Measurements from ENCODE around the gene TFB1M.
"Not testable (repeated sequence)": the region's sequence is repeated elsewhere in the genome, so short reads cannot be mapped to it uniquely, and the experiment has no call there.

Gene TFB1M

DNA sequence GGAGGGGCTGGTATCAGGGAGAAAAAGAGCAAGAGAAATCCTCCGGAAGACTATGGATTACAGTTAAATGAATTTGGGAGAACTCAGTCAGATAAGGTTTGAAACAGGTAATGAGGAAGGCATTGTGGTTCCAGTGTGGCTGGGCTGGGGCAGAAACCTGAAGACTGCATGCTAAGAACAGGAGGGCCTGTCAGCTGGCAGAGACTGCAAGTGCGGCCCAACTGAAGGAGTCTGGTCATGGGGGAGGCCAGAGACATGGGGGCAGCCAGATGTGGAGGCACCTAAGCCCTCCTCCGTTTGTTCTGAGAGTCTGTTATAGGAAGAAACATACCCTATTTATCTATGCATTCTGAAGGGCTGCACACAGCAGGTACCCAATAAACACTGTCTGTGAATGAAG, 16.6 kb downstream of the TFB1M start:
- DNase-seq, result no peak

- DNase-seq, result no peak
Observed at GRCh38 chr6:155292711-155293110, 21.6 kb downstream of the TFB1M start.

DNA sequence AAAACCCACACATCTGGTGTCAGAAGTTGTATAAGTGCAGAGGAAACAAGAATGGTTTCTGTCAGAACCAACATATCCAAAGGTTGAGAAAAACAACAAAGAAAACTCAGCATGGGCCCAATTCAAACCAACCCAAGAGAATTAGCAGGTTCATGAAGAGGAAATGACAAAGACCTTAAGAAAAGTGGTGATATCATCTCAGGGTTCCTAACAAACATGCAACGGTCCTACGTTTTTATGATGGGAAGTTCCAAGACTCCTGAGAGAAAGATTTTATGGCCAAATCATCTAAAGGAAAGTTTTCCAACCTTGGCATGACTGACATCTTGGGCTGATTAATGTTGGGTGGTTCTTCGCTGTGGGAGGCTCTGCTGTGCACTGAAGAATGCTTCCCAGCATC, 23.0 kb downstream of the TFB1M start:
- no peak for DNase-seq

GRCh38 chr6:155290491-155290890, 23.8 kb downstream of the TFB1M start:
- DNase-seq, result no peak

DNA sequence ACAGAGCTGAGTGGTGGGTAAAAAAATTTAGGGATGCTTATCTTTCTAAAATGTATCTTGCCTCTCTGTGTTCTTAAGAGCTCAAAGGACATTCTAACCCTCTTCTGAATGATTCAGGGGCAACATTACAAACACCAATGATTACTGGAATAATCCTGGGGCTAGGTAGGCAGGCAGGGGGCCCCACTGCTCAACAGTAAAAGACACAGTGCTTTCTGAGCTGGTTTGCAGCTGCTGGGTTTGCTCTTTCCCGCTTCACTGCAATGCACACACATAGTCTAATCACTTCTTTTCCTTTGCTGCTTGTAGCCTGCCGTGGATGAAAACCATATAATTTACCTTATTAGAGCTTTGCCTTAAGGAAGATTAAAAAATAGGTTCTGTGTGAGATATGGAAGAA, 26.5 kb downstream of the TFB1M start:
- DNase-seq, result no peak

DNA sequence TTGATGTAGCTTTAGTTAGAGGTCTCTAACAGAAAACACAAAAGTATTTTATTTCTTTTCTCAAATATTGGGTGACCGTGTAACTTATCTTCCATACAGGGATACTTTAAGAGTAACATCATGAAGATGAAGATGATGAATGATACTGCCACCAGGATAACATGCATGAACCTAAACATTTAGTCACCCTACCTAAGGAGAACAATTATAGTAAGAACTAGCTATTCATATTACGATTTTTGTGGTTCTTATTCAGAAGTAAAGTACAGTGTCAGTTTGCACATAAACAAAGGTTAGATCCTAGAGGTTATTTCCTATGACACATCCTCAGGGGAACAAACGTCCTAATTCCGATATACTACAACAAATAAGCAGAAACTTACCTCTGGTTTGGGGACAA, 29.5 kb downstream of the TFB1M start:
- no peak for DNase-seq

DNA sequence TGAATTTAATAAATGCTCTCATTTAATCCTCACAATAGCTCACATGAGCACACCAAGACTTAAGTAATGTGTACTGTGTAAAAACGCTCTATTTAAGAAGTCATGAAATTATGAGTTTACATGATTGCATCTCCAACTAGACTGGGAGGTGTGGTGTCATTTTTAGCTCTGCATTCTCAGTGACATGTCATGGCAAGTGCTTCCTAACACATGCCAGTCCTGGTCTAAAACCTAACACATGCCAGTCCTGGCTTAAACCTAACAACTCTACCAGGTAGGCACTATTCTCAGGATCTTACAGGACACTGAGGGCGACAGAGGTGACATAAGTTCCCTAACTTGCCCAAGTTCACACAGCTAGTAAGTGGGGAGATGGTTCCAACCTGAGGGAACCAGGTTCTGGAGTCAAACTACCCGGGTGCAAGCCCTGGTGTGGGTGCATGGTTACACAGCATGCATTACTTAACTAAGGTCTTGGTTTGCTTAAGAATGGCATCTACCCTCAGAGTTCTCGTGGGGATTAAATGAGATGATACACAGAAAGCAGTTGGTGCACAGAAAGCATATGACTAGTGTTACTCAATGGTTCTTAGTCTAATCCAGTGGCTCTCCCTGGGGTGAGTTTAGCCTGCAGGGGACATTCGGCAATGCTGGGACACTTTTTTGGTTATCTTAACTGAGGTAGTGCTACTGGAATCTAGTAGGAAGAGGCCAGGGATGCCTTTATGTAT, 35.8 kb downstream of the TFB1M start:
- no peak for DNase-seq

- no peak for DNase-seq
Observed at GRCh38 chr6:155276638-155277037, 37.6 kb downstream of the TFB1M start.

DNA sequence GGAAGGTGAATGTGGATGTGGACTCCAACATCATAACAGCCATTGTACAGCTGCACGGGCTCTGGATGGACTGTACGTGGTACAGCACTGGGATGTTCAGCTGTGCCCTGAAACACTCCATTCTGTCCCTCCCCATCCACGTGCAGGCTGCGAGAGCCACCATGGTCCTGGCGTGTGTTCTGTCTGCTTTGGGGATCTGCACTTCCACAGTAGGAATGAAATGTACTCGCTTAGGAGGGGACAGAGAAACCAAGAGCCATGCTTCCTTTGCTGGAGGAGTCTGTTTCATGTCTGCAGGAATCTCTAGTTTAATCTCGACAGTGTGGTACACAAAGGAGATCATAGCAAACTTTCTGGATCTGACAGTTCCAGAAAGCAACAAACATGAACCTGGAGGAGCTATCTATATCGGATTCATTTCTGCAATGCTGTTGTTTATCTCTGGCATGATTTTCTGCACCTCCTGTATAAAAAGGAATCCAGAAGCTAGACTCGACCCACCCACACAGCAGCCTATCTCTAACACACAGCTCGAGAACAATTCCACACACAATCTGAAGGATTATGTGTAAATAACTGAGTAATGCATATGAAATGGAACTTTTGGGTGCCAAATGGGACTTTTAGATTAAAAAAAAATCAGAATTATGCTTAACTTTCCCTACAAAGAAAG, 38.3 kb downstream of the TFB1M start:
- DNase-seq, result no peak

DNA sequence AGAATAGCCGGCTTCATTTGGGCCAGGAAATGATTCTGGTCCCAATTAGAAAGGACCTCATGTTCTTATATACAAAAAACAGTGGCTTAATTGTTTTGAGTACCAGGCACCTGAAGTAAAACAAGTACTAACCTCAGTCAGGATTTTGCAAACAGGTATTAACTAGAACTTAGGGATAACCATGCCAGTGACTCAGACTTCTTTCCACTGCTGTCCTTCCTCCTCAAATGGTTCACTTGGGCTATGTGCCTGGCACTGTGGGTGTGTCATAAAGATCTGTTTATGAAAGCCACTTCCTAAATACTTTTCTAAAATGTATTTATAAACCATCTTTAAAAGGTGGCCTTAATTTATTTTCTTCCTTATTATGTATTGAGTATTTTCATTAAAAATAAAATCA, 39.8 kb downstream of the TFB1M start:
- DNase-seq, result no peak

DNA sequence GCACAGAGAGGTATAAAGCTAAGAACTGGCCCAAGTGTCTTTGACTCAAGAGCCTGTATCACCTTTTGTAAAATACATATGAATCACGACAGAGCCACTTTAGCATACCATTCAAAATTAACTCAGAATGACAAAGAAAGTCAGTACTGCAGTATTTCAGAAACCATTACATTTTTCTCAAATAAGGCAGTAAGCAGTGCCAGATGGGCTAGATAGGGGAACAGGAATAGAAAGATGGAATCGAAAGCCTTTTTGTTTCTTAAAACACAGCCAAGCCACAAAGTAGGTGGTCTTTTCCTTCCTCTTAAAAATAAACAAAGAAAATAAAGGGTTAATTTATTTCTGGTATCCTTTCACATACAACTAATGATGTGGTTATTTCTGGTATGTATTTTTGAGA, 40.2 kb downstream of the TFB1M start:
- no peak for DNase-seq

- no peak for DNase-seq
Observed at GRCh38 chr6:155273431-155273830, 40.9 kb downstream of the TFB1M start.

- no peak for DNase-seq
Observed at GRCh38 chr6:155272353-155273232, 41.7 kb downstream of the TFB1M start.

DNA sequence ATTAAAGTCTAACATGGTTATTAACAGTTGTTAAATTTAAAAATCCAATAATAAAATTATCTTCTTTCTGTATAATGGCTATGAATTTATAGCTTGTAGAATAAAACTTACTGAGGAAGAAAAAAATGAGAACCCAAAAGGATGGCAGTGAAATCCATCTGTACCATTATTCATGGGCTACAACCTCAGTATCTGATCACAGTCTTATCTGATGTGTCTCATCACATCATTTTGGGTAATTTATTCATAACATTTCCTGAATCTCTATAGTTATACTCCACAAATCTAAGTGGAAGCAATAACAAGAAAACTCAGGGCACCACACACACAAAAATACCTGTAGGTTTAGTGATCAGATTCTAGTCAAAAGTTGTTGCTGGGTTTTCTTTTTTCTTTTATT, 43.1 kb downstream of the TFB1M start:
- DNase-seq, result no peak

DNA sequence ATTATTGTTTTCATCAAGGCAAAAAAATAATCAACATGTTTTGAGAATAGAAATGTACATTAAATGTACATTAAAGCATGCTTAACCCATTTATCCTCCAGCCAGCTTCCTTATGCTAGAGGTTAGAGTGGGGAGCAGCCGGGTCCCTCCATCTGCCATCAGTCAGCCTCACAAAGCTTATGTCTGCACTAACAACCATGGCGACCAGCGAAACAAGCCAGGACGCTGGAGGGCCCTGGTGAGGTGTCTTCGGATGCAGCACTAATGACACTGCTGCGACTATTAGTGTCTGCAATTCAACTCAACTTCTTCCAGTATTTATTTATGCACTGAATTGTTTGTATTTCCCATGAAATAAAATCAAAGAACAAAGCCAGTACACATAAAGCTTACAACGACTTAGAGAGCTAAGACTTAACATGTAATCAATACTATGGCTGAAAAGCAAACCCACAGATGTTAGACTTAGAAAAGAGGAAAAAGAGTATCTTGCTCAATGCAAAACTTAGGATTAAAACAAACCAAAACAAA, 43.7 kb downstream of the TFB1M start:
- DNase-seq, result no peak

- no peak for DNase-seq
Observed at GRCh38 chr6:155269765-155270164, 44.5 kb downstream of the TFB1M start.

DNA sequence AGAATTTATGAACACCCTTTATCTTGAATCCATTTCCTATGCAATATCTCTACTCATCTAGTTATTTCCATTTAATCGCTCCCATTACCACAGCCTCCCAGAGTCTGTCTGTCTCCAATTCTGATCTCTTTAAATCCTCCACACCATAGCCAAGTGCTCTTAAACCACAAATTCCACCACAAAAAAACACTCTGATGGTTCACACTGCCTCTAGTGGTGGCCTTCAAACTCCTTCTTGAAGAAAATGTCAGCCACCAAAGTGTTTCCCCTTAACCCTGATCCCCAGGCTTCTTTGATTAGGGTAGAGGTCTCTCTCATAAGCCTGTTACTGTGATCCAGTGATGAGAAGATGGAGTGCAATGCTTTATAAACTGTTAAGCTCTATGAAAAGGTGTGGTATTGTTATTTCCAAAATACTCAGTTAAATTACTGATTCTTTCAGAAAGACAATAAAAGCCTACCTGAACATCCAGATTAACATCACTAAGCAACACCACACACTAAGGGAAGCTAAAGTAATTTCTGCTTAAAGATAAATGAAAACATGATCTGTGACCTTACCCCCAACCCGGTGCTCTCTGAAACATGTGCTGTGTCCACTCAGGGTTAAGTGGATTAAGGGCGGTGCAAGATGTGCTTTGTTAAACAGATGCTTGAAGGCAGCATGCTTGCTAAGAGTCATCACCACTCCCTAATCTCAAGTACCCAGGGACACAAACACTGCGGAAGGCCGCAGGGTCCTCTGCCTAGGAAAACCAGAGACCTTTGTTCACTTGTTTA, 46.0 kb downstream of the TFB1M start:
- not testable (repeated sequence) for DNase-seq

DNA sequence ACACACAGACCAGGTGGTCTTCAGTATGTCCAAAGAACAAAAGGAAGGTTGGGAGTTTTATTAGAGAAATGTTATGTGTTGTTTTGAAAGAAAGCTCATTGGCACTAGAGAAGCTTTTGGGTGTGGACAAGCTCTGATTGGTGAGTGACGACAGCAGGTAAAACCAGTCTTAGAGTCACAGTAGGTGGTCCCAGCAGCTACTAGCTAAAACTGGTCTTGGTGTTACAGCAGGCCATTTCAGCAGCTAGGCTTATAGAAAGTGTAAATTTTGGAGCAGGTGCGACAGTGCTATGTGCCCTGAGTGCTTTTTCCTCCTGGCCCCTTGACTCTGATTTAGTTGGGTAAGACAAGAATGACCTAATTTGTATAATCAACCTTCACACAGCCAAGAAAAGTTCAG, 46.9 kb downstream of the TFB1M start:
- no peak for DNase-seq

- DNase-seq, result no peak
Observed at GRCh38 chr6:155265843-155266535, 48.3 kb downstream of the TFB1M start.

DNA sequence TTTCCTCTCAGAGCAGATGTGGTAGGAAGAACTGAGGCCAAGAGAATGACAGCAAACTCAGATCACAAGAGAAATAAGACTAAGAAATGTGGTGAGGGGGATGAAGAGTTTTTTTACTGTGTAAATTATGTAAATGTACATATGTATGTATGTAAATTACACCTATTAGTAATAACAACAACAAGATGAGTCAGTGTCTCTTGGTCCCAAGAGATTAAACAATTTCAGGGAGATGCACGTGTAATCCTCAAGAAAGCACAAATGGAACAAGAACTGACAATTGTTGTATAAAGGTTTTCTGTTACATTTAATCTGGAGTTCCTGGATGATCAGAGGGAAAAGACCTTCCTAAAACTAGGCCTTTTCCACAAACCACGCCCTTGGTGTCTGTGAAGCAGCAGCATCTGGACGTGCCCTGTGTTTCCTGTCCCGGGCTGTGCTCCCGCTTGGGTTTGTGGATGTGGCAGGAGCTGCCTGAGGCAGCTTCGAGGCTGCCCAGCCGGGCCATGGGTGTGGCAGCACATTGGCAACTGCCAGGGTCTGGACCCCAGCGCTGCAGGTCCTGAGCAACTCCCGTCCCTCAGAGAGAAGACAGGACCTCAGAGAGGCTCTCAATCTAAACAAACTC, 49.5 kb downstream of the TFB1M start:
- no peak for DNase-seq

- no peak for DNase-seq
Observed at GRCh38 chr6:155263373-155264063, 50.8 kb downstream of the TFB1M start, which contains the start of gene CLDN20. Gene CLDN20, plus strand, starts transcription at chr6:155264013. Its CDS starts 11,707 bp downstream, at chr6:155275720.
